Peyer's patch (tissue), 4 donors: Measurements from ENCODE around the gene LTF. TPM values are rescaled to one million over a fixed set of nuclear protein-coding genes. Genes with fewer than 3 reads are reported as not detected.

ENCODE experiments used
- DNase-seq, 3 donors: peaks; one replicate each; pipeline ENCODE4 v3.0.0-alpha.2; 2017 to 2019
- H3K27ac ChIP-seq, 4 donors: fragments of 200-600 bp; sonication (generic); one replicate each; pipeline ENCODE4 v1.5.1; 2016 to 2019
- H3K27me3 ChIP-seq, 2 donors: fragments of 200-600 bp; sonication (generic); one replicate each; pipeline ENCODE4 v1.5.1; 2019
- H3K36me3 ChIP-seq, 3 donors: fragments of 200-600 bp; sonication (generic); one replicate each; pipeline ENCODE4 v1.5.1; 2016 to 2019
- H3K4me1 ChIP-seq, 4 donors: fragments of 200-600 bp; sonication (generic); one replicate each; pipeline ENCODE4 v1.5.1; 2016 to 2019
- H3K4me3 ChIP-seq, 4 donors: fragments of 200-600 bp; sonication (generic); 1 replicate in 3 of 4; 2 replicates in 1 of 4; pipeline ENCODE4 v1.5.1; 2016 to 2019; ENCODE audit warnings: mild to moderate bottlenecking in 1 of 4
- H3K9me3 ChIP-seq, 4 donors: fragments of 200-600 bp; sonication (generic); one replicate each; pipeline ENCODE4 v1.5.1; 2016 to 2019; ENCODE audit warnings: mild to moderate bottlenecking in 1 of 4
- POLR2A ChIP-seq, 2 donors: fragments of 450-650 bp; IDR thresholded peaks; one replicate each; pipeline ENCODE4 v1.5.1; 2017; ENCODE audit warnings: antibody characterized with exemption in 2 of 2, mild to moderate bottlenecking in 2 of 2, moderate library complexity in 2 of 2
- total RNA-seq, 4 donors: library from RNA; depleted of rRNA; stranded (reverse); fragments of >200 nt; gene quantifications; one replicate each; pipeline ENCODE4 v1.1.0, GENCODE V29; 2016
- TF ChIP-seq, protein P1 (sequence below), 6 experiments: fragments of 450-650 bp in 4 of 6; fragments of 200-600 bp in 2 of 6; sonication (generic) in 1 of 6; IDR thresholded peaks; one replicate each; pipeline ENCODE4 v1.5.1; 2017 to 2019; ENCODE audit warnings: antibody characterized with exemption in 6 of 6, mild to moderate bottlenecking in 3 of 6, moderate library complexity in 1 of 6

LTF gene
- total RNA-seq, 4 donors from 2014 or later = 0.38 to 12.4 (median 1.1) TPM; not detected in 1

DNA sequence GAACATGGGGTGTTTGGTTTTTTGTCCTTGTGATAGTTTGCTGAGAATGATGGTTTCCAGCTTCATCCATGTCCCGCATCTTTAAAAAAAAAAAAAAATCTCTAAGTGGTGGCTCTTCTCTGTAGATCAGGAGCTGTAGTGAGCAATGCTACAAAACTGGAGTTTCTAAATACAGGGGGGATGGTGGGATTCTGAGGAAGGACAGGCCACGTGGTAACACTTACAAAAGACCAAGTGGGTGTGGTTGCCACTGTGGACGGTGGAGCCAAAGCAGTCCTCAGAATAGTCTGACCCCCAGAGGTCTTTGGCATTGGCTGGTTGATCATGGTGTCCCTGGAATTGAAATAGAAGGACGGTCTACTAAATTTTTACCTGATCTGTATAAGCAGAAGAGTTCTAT, 50.0 kb downstream of the LTF start:
- Histone ChIP-seq H3K27me3 (no peaks in the 10 kb centered on the region), H3K4me1 (peaks cover 0 to 10% (median 0%) of the 10 kb centered on the region in 4 donors), H3K4me3 (no peak overlapping the region), H3K27ac (no peak overlapping the region), H3K36me3 (no peaks in the 10 kb centered on the region), H3K9me3 (no peaks in the 10 kb centered on the region)
- no peak for DNase-seq
- TF ChIP-seq POLR2A (IDR thresholded peaks at IDR 0.05) = no peak
- TF ChIP-seq, protein P1, sequence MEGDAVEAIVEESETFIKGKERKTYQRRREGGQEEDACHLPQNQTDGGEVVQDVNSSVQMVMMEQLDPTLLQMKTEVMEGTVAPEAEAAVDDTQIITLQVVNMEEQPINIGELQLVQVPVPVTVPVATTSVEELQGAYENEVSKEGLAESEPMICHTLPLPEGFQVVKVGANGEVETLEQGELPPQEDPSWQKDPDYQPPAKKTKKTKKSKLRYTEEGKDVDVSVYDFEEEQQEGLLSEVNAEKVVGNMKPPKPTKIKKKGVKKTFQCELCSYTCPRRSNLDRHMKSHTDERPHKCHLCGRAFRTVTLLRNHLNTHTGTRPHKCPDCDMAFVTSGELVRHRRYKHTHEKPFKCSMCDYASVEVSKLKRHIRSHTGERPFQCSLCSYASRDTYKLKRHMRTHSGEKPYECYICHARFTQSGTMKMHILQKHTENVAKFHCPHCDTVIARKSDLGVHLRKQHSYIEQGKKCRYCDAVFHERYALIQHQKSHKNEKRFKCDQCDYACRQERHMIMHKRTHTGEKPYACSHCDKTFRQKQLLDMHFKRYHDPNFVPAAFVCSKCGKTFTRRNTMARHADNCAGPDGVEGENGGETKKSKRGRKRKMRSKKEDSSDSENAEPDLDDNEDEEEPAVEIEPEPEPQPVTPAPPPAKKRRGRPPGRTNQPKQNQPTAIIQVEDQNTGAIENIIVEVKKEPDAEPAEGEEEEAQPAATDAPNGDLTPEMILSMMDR (IDR thresholded peaks at IDR 0.05) = no peak

DNA sequence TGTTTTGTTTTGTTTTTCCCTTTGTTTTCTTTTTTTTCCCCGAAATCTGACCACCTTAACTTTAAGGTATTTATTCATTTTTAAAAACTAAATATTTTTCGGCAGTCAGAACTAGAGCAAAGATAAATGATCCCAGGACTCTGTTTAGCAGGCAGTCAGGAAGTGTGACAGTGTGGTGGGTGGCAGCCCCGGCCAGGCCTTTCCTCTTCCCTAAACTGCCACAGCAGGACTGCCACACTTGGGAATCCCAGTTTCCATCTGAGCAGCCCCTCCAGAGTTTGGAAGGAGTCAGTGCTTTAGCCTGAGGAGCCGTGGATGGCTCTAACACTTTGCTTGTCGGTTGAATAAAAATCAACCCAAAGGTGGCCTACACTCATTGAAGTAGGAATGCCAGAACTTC, 50.8 kb downstream of the LTF start:
- Histone ChIP-seq H3K27me3 (no peaks in the 10 kb centered on the region), H3K4me1 (peaks cover 0 to 10% (median 0%) of the 10 kb centered on the region in 4 donors), H3K27ac (no peak overlapping the region), H3K36me3 (no peaks in the 10 kb centered on the region), H3K4me3 (no peak overlapping the region), H3K9me3 (no peaks in the 10 kb centered on the region)
- TF ChIP-seq, protein P1 (IDR thresholded peaks at IDR 0.05) = no peak
- TF ChIP-seq POLR2A (IDR thresholded peaks at IDR 0.05) = no peak
- DNase-seq = no peak

DNA sequence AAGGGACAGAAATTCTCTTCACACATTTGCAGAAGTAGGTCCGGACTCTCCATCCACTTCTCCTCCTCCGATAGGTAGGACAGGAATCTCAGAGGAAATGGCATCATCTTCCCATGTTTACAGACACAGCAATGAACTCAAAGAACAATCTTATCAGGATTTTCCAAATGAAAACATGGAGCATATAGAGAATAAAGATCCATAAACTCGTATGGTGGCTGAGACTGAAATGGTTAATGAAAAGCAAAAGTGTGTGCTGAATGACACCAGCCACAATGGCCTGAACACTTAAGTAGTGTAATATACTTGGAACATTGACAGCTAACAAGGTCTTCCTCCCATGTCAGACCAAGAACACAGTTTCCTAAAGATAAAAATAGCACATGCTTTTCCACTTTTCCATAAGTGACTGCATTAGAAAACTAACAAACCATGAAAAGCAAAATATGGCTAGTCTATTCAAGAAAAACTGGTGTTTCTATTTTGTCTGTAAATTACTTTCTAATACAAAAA, 51.9 kb downstream of the LTF start:
- Histone ChIP-seq H3K27ac (no peak overlapping the region), H3K36me3 (no peaks in the 10 kb centered on the region), H3K27me3 (no peaks in the 10 kb centered on the region), H3K9me3 (no peaks in the 10 kb centered on the region), H3K4me3 (no peak overlapping the region), H3K4me1 (peaks cover 0 to 20% (median 0%) of the 10 kb centered on the region in 4 donors)
- no peak for DNase-seq
- TF ChIP-seq, protein P1 (IDR thresholded peaks at IDR 0.05) = no peak
- no peak for TF ChIP-seq POLR2A (IDR thresholded peaks at IDR 0.05)

DNA sequence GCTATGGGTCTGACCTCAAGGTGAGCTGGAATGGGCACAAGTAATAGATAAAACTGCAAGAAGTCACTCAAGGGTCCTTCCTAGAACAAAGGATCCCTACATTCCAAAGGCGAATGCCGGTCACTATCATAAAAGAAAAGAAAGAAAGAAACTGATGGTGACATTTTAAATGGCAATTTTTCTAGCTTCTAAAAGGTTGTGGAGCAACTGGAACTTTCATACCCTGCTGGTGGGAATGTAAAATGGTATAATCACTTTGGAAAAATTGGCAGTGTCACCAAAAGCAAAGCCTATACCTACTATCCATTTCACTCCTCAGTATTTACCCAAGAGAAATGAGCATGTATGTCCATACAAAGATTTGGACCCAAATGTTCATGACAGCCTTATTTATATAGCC, 53.4 kb downstream of the LTF start:
- Histone ChIP-seq H3K4me1 (peaks cover 0 to 28% (median 5%) of the 10 kb centered on the region in 4 donors), H3K9me3 (no peaks in the 10 kb centered on the region), H3K27me3 (no peaks in the 10 kb centered on the region), H3K36me3 (no peaks in the 10 kb centered on the region), H3K27ac (no peak overlapping the region), H3K4me3 (no peak overlapping the region)
- no peak for TF ChIP-seq POLR2A (IDR thresholded peaks at IDR 0.05)
- TF ChIP-seq, protein P1 (IDR thresholded peaks at IDR 0.05) = no peak
- no peak for DNase-seq

DNA sequence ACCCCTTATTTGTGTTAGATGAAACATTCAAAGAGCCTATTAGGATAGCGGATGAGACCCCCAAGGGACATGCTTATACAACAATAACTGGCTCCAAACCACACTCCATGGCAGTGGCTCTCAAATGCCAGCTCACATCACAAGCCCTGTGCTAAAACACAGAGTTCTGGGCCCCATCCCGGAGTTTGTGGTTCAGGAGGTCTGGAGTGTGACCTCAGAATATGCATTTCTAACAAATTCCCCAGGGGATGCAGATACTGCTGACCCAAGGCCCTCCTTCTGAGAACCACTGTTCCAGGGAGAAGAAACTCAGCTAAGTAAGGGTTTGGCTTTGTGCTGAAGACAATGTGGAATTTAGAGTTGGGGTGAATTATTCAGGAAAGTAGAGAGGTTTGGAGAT, 54.0 kb downstream of the LTF start:
- H3K27me3 ChIP-seq = no peaks in the 10 kb centered on the region
- DNase-seq = no peak
- no peak overlapping the region for H3K4me3 ChIP-seq
- H3K27ac ChIP-seq = no peak overlapping the region
- no peaks in the 10 kb centered on the region for H3K36me3 ChIP-seq
- no peaks in the 10 kb centered on the region for H3K9me3 ChIP-seq
- H3K4me1 ChIP-seq = peaks cover 0 to 28% (median 8%) of the 10 kb centered on the region in 4 donors
- TF ChIP-seq, protein P1 (IDR thresholded peaks at IDR 0.05) = no peak
- TF ChIP-seq POLR2A (IDR thresholded peaks at IDR 0.05) = no peak
